ENCODE measurements around the gene VPS18.

Gene VPS18

GRCh38 chr15:40902605-40903561 lies 8.6 kb downstream of the VPS18 start:
- no peak for DNase-seq

- no peak for DNase-seq
These were observed 10.4 kb downstream of the VPS18 start for GRCh38 chr15:40904552-40905201.

- peak; percentile 81 for DNase-seq
These were observed 12.1 kb downstream of the VPS18 start for GRCh38 chr15:40906091-40906990.

- peak; percentile 63 for DNase-seq
These were observed 12.9 kb downstream of the VPS18 start for GRCh38 chr15:40906991-40907802.

- DNase-seq: no peak
These were observed 13.8 kb downstream of the VPS18 start for GRCh38 chr15:40908095-40908494.

GRCh38 chr15:40909662-40910630 lies 15.7 kb downstream of the VPS18 start:
- DNase-seq: no peak

GRCh38 chr15:40911141-40911540 lies 16.9 kb downstream of the VPS18 start:
- no peak for DNase-seq

- no peak for DNase-seq
These were observed 17.4 kb downstream of the VPS18 start for GRCh38 chr15:40911693-40912092.

GRCh38 chr15:40912478-40912877 lies 18.2 kb downstream of the VPS18 start:
- DNase-seq: no peak

- no peak for DNase-seq
These were observed 19.8 kb downstream of the VPS18 start for GRCh38 chr15:40914013-40914412.

- no peak for DNase-seq
These were observed 20.2 kb downstream of the VPS18 start for GRCh38 chr15:40914486-40914885.

GRCh38 chr15:40915116-40915661 lies 20.9 kb downstream of the VPS18 start:
- DNase-seq: no peak

- DNase-seq: no peak
These were observed 21.4 kb downstream of the VPS18 start for GRCh38 chr15:40915679-40916078.

GRCh38 chr15:40917585-40917984 lies 23.3 kb downstream of the VPS18 start:
- DNase-seq: no peak

- no peak for DNase-seq
These were observed 24.0 kb downstream of the VPS18 start for GRCh38 chr15:40918146-40918798.

- no peak for DNase-seq
These were observed 24.6 kb downstream of the VPS18 start for GRCh38 chr15:40918799-40919392.

- DNase-seq: no peak
These were observed 27.8 kb downstream of the VPS18 start for GRCh38 chr15:40921949-40922607.

- no peak for DNase-seq
These were observed 28.4 kb downstream of the VPS18 start for GRCh38 chr15:40922608-40923005.

- no peak for DNase-seq
These were observed 29.3 kb downstream of the VPS18 start for GRCh38 chr15:40923551-40923950.

Data from stimulated activated CD4-positive, alpha-beta T cell treated with anti-CD3 and anti-CD28 coated beads, Interleukin-1b, Interleukin-23, amount 100 ng/mL, for 48 hours (primary cell).